T-helper 1 cell treated with Interleukin-12 subunit alpha and Interleukin-12 subunit beta and Interleukin-4 antibody, amounts not matched to agents 30 μg/mL and 1 μg/mL, for 36 hours (primary cell): Measurements from ENCODE around the gene FYN.

Experiments used
- H3K27ac Mint-ChIP-seq: one replicate; pipeline ENCODE4 v1.8.0; 2021; ENCODE audit warnings: mild to moderate bottlenecking, mixed read lengths
- H3K27me3 Mint-ChIP-seq: one replicate; pipeline ENCODE4 v1.8.0; 2021; ENCODE audit warnings: low read depth, mixed read lengths
- H3K36me3 Mint-ChIP-seq: one replicate; pipeline ENCODE4 v1.8.0; 2021; ENCODE audit warnings: low read depth, mixed read lengths
- H3K4me1 Mint-ChIP-seq: one replicate; pipeline ENCODE4 v1.8.0; 2021; ENCODE audit warnings: low read depth, mixed read lengths
- H3K4me3 Mint-ChIP-seq: one replicate; pipeline ENCODE4 v1.8.0; 2021; ENCODE audit warnings: mild to moderate bottlenecking, moderate library complexity, mixed read lengths
- H3K9me3 Mint-ChIP-seq: one replicate; pipeline ENCODE4 v1.8.0; 2021; ENCODE audit warnings: mixed read lengths

FYN gene

GRCh38 chr6:111823831-111824607 lies 49.2 kb downstream of the FYN start:
- H3K36me3 Mint-ChIP-seq, result peaks cover 10% of the 10 kb centered on the region
- H3K9me3 Mint-ChIP-seq, result no peaks in the 10 kb centered on the region
- H3K27ac Mint-ChIP-seq, result peak overlapping the region; percentile 69
- no peaks in the 10 kb centered on the region for H3K27me3 Mint-ChIP-seq
- H3K4me3 Mint-ChIP-seq, result peak overlapping the region; percentile 54
- H3K4me1 Mint-ChIP-seq, result peaks cover 50% of the 10 kb centered on the region

GRCh38 chr6:111823012-111823411 lies 50.2 kb downstream of the FYN start:
- H3K27me3 Mint-ChIP-seq, result no peaks in the 10 kb centered on the region
- peak overlapping the region; percentile 69 for H3K27ac Mint-ChIP-seq
- peaks cover 16% of the 10 kb centered on the region for H3K36me3 Mint-ChIP-seq
- peaks cover 60% of the 10 kb centered on the region for H3K4me1 Mint-ChIP-seq
- H3K4me3 Mint-ChIP-seq, result no peak overlapping the region
- no peaks in the 10 kb centered on the region for H3K9me3 Mint-ChIP-seq

DNA sequence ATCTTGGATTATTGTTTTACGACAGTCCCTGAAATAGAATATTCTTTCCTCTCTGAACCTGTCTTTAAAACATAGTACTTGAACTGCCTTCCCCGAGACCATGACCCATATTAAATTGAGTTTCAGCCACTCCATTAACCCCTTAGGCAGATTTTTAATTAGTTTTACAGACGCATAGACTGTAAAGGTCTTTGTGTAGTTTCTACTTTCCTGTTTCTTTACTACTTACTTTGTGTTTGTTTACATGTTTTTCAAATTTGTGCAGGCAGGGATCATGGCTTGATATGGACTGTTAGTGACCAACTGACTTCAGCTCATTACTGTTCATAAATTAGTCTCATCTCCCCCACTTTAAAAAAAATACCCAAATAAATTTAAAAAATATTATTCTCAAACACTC lies 53.8 kb downstream of the FYN start:
- no peaks in the 10 kb centered on the region for H3K27me3 Mint-ChIP-seq
- H3K4me1 Mint-ChIP-seq, result peaks cover 52% of the 10 kb centered on the region
- H3K9me3 Mint-ChIP-seq, result no peaks in the 10 kb centered on the region
- H3K36me3 Mint-ChIP-seq, result peaks cover 23% of the 10 kb centered on the region
- no peak overlapping the region for H3K27ac Mint-ChIP-seq
- no peak overlapping the region for H3K4me3 Mint-ChIP-seq

DNA sequence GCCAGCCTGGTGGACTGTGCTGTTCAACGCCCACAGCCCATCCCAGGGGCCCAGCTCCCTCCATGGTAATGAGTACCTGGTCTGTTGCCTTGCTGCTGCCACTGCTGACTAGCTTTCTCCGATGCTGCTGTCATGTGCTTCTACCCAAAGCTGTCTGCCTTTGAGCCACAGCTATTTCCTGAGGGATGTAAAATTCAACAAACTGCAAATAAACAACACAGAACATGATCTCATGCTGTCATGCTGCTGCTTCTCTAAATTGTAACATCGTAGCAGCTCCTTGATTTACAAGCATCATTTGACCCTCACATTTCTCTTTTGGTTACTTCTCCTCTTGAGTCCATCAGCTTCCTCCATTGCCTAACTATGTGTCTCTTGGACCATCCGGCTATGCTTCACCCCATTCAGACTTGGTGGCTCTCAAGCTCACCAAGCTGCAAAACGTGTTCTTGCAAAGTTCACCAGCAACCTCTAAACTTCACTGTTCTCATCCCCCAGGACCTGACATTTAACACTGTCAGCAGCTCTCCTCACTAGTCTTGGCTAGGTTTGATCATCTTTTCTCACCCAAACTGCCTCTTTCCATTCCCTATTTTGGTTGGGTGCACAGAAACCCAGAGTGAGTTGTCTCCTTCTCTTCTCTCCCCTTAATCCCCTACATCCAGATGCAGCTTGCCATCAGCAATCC lies 54.6 kb downstream of the FYN start:
- Mint-ChIP-seq H3K36me3 (peaks cover 27% of the 10 kb centered on the region), H3K27ac (peak overlapping the region; percentile 75), H3K9me3 (no peaks in the 10 kb centered on the region), H3K27me3 (no peaks in the 10 kb centered on the region), H3K4me3 (peak overlapping the region; percentile 38), H3K4me1 (peaks cover 49% of the 10 kb centered on the region)

GRCh38 chr6:111817451-111818120 lies 55.7 kb downstream of the FYN start:
- H3K27me3 Mint-ChIP-seq, result no peaks in the 10 kb centered on the region
- H3K4me3 Mint-ChIP-seq, result no peak overlapping the region
- H3K9me3 Mint-ChIP-seq, result no peaks in the 10 kb centered on the region
- peaks cover 32% of the 10 kb centered on the region for H3K36me3 Mint-ChIP-seq
- peak overlapping the region; percentile 46 for H3K27ac Mint-ChIP-seq
- peaks cover 49% of the 10 kb centered on the region for H3K4me1 Mint-ChIP-seq

GRCh38 chr6:111813677-111814310 lies 59.5 kb downstream of the FYN start:
- Mint-ChIP-seq H3K36me3 (peaks cover 38% of the 10 kb centered on the region), H3K4me1 (peaks cover 67% of the 10 kb centered on the region), H3K9me3 (no peaks in the 10 kb centered on the region), H3K27me3 (no peaks in the 10 kb centered on the region), H3K27ac (peak overlapping the region; percentile 83), H3K4me3 (peak overlapping the region; percentile 65)

- peaks cover 66% of the 10 kb centered on the region for H3K4me1 Mint-ChIP-seq
- H3K27ac Mint-ChIP-seq, result peak overlapping the region; percentile 83
- peaks cover 37% of the 10 kb centered on the region for H3K36me3 Mint-ChIP-seq
- no peaks in the 10 kb centered on the region for H3K9me3 Mint-ChIP-seq
- H3K4me3 Mint-ChIP-seq, result peak overlapping the region; percentile 50
- no peaks in the 10 kb centered on the region for H3K27me3 Mint-ChIP-seq
Observed at GRCh38 chr6:111813237-111813636, 60.0 kb downstream of the FYN start.

DNA sequence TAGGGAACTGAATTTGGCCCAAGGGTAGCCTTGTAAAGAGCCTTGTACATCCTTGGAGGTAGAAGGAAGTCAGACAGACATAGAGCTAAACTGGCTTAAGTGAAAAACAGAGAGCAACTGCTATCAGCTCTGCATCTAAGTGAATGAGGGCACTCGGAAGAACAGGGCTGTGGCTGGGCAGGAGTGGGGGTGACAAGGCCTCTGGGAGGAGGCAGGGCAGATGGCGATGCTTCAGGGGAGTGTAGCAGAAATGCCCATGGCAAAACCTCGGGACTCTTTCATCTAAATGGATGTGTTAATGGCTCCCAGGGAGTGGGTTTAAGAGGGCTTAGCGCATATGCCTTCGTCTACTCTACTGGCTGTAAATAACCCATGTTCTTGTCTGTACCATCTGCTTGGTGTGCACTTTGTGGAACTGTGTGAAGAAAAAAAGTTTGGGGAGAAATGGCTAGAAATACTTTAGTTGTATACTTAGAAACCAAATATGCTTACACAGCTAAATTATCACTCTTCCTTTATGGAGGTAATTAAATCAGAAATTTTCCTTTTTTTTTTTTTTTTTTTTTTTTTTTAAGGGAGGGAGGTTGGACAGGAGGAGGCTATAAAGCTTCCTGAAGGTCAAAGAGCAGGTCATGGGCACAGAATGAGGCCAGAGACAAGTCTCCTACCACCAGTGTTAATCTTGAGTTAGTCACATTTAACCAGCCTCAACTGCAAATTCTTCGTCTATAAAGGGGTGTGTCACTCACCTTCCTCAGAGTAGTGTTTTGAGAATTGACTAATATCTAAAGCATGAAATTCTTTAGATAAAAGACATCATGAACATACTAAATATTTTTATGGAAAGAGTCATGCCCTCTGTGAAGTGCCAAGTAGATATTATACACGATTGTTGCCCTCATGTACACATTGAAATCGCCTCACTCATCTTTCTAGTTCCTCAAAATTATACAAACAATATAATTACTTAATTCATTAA lies 60.9 kb downstream of the FYN start:
- H3K27ac Mint-ChIP-seq, result peak overlapping the region; percentile 83
- peak overlapping the region; percentile 12 for H3K4me3 Mint-ChIP-seq
- peaks cover 60% of the 10 kb centered on the region for H3K4me1 Mint-ChIP-seq
- H3K36me3 Mint-ChIP-seq, result peaks cover 32% of the 10 kb centered on the region
- no peaks in the 10 kb centered on the region for H3K9me3 Mint-ChIP-seq
- no peaks in the 10 kb centered on the region for H3K27me3 Mint-ChIP-seq

DNA sequence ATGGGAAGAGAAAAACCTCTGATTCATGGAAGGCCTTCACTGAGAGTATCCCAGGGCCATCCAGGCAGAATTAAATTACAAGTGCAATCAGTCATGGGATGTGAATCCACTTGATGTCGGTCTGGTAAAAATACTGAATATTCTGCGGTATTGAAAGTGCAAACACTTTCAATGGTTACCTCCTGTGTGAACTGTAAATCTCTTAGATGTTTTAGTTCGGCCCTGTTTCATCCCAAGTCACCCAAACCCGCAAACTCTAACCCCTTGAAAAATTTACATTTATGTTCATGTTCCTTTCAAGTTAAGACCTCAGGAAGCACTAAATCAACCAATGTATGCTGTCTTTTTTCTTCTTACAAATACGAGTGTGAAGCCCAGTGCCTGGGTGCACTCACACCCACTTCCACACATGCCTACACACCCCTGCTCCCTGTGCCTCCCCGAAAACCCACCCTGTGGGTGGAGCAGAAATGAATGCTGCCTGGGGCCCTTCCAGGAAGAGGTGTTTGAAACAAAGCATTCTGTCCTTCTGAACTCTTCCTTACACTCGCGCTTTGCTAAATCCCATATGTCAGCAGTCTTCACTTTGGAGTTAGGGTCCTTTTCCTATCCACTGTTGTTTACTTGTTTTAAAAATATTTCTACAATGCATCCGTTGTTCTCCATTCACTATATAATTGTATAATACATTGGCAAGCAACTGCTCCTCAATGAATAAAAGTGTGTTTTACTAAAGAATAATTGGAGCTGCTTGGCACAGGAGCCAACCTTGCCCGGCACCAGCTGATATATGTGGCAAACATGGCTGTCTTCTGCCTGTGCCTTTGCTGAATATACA lies 62.7 kb downstream of the FYN start:
- H3K9me3 Mint-ChIP-seq, result no peaks in the 10 kb centered on the region
- peak overlapping the region; percentile 80 for H3K27ac Mint-ChIP-seq
- peaks cover 73% of the 10 kb centered on the region for H3K4me1 Mint-ChIP-seq
- peak overlapping the region; percentile 75 for H3K4me3 Mint-ChIP-seq
- no peaks in the 10 kb centered on the region for H3K27me3 Mint-ChIP-seq
- H3K36me3 Mint-ChIP-seq, result peaks cover 29% of the 10 kb centered on the region

DNA sequence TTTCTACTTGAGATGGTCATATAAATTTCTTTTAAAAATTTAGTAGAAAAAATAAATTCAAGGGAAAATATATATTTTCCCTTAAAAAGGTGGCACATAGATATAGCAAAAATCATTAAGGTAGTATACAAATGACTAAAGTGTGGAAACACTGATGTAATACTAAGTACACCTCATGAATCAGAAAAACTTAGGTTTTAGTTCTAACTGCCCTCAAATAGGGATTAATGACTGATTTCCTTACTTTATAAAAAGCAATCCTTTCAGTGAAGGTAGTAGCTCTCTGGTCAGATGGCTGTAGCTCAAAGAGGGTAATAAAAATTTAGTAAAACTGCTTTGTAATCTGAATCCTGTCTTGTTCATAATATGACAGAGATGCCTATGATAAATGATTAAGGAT lies 63.5 kb downstream of the FYN start:
- H3K4me3 Mint-ChIP-seq, result peak overlapping the region; percentile 75
- peaks cover 78% of the 10 kb centered on the region for H3K4me1 Mint-ChIP-seq
- H3K27ac Mint-ChIP-seq, result peak overlapping the region; percentile 80

GRCh38 chr6:111809264-111809663 lies 64.0 kb downstream of the FYN start:
- peaks cover 30% of the 10 kb centered on the region for H3K36me3 Mint-ChIP-seq
- H3K4me1 Mint-ChIP-seq, result peaks cover 83% of the 10 kb centered on the region
- H3K4me3 Mint-ChIP-seq, result no peak overlapping the region
- no peaks in the 10 kb centered on the region for H3K27me3 Mint-ChIP-seq
- no peaks in the 10 kb centered on the region for H3K9me3 Mint-ChIP-seq
- no peak overlapping the region for H3K27ac Mint-ChIP-seq

More for the DNA sequence above, 63.5 kb downstream of the FYN start:
- H3K27me3 Mint-ChIP-seq, result no peaks in the 10 kb centered on the region
- H3K9me3 Mint-ChIP-seq, result no peaks in the 10 kb centered on the region
- peaks cover 30% of the 10 kb centered on the region for H3K36me3 Mint-ChIP-seq

DNA sequence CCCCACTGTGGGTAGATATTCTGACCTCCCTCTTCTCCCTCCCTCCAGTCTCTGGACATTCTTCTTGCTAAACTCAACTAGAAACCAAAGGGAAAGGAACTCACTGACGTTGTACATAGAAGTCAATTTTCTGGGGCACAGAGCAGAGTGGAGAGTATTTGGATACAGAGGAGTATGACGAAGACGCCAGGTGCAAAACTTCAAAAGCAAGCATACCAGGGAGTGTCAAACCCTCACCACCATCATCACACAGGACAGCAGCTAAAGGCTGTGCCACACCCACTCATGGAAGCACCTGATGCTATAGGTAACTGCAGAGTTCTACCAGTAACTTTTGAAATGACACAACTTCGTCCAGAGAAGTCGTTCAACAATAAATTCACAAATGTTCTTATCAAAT lies 64.8 kb downstream of the FYN start:
- no peaks in the 10 kb centered on the region for H3K27me3 Mint-ChIP-seq
- H3K4me3 Mint-ChIP-seq, result no peak overlapping the region
- peaks cover 24% of the 10 kb centered on the region for H3K36me3 Mint-ChIP-seq
- H3K27ac Mint-ChIP-seq, result no peak overlapping the region
- peaks cover 83% of the 10 kb centered on the region for H3K4me1 Mint-ChIP-seq
- no peaks in the 10 kb centered on the region for H3K9me3 Mint-ChIP-seq
